Keratinocyte (primary cell): ENCODE data around the gene BCHE. TPM values are rescaled to one million over a fixed set of nuclear protein-coding genes. Genes with fewer than 3 reads are reported as not detected.

ENCODE experiments used
- DNase-seq: peaks from one replicate; pipeline ENCODE4 v3.0.0-alpha.2; 2011; ENCODE audit warnings: low read depth, missing footprints, low spot score
- FAIRE-seq: peaks from 2 replicates; lab custom pipeline; 2011; peaks lifted over from hg19 to GRCh38; lab: Jason Lieb, UNC
- H2AFZ ChIP-seq: 2 replicates; pipeline ENCODE4 v1.6.0; 2012; ENCODE audit warnings: low read length, control low read depth, inconsistent platforms; ENCODE audit not compliant: control insufficient read depth
- H3K27ac ChIP-seq: 2 replicates; pipeline ENCODE4 v1.5.1; 2011; ENCODE audit warnings: low read length; ENCODE audit not compliant: control insufficient read depth, insufficient read depth
- H3K27me3 ChIP-seq: 3 replicates; pipeline ENCODE4 v1.6.0; 2011; ENCODE audit warnings: low read length; ENCODE audit not compliant: control insufficient read depth, insufficient read depth; ENCODE audit errors: extremely low read depth
- H3K36me3 ChIP-seq, 2 experiments: 2 replicates in 1 of 2; 3 replicates in 1 of 2; pipeline ENCODE4 v1.5.1; 2011; ENCODE audit warnings: low read length in 2 of 2, mild to moderate bottlenecking in 1 of 2; ENCODE audit not compliant: control insufficient read depth in 2 of 2, insufficient read depth in 2 of 2; ENCODE audit errors: extremely low read depth in 1 of 2
- H3K4me1 ChIP-seq: 3 replicates; pipeline ENCODE4 v1.5.1; 2011; ENCODE audit warnings: low read length; ENCODE audit not compliant: control insufficient read depth, insufficient read depth; ENCODE audit errors: extremely low read depth
- H3K4me2 ChIP-seq: 3 replicates; pipeline ENCODE4 v1.6.0; 2011; ENCODE audit warnings: low read depth, low read length; ENCODE audit not compliant: control insufficient read depth, insufficient read depth; ENCODE audit errors: extremely low read depth
- H3K4me3 ChIP-seq, 3 experiments: fragments of 200-600 bp in 1 of 3; sonication (generic) in 1 of 3; 2 replicates in 2 of 3; 3 replicates in 1 of 3; pipeline ENCODE4 v1.5.1; 2011 to 2016; ENCODE audit warnings: low read length in 3 of 3, mild to moderate bottlenecking in 3 of 3, control low read depth in 2 of 3, inconsistent platforms in 1 of 3, low read depth in 1 of 3, mixed read lengths in 1 of 3, mixed run types in 1 of 3, moderate library complexity in 1 of 3; ENCODE audit not compliant: control insufficient read depth in 2 of 3, insufficient read depth in 2 of 3; ENCODE audit errors: extremely low read depth in 1 of 3
- H3K79me2 ChIP-seq: 2 replicates; pipeline ENCODE4 v1.6.0; 2012; ENCODE audit warnings: low read length; ENCODE audit not compliant: control insufficient read depth, insufficient read depth
- H3K9ac ChIP-seq: 3 replicates; pipeline ENCODE4 v1.6.0; 2011; ENCODE audit warnings: low read length; ENCODE audit not compliant: control insufficient read depth, insufficient read depth; ENCODE audit errors: extremely low read depth
- H3K9me1 ChIP-seq: 3 replicates; pipeline ENCODE4 v1.6.0; 2011; ENCODE audit warnings: low read length; ENCODE audit not compliant: control insufficient read depth, insufficient read depth; ENCODE audit errors: extremely low read depth
- H3K9me3 ChIP-seq: 2 replicates; pipeline ENCODE4 v1.5.1; 2012; ENCODE audit warnings: low read depth, low read length; ENCODE audit not compliant: control insufficient read depth
- H4K20me1 ChIP-seq: 3 replicates; pipeline ENCODE4 v1.6.0; 2011; ENCODE audit warnings: low read length; ENCODE audit not compliant: control insufficient read depth, insufficient read depth; ENCODE audit errors: extremely low read depth
- EZH2 ChIP-seq: IDR thresholded peaks from one replicate; pipeline ENCODE4 v1.6.1; 2012; ENCODE audit warnings: inconsistent platforms, mild to moderate bottlenecking, low read length, moderate library complexity
- dilution Hi-C: fragments of 300-500 bp; cut with MboI; formaldehyde crosslinking; loops from one replicate; pipeline ENCODE4 v1.7.0; 2020; ENCODE audit warnings: low sequenced_read_pairs; ENCODE audit not compliant: extremely low pct_ligation_motif_present
- polyA plus RNA-seq, 5 experiments: library from polyadenylated mRNA; depleted of rRNA in 3 of 5; stranded (reverse) in 3 of 5; stranded (forward) in 1 of 5; unstranded in 1 of 5; fragments of >200 nt; gene quantifications; 1 replicate in 1 of 5; 2 replicates in 3 of 5; 3 replicates in 1 of 5; pipeline versions ENCODE4 v1.2.1 to v1.2.3, GENCODE V29; 2011 to 2012; ENCODE audit warnings: missing spikeins in 2 of 5, low read depth in 1 of 5, low replicate concordance in 1 of 5
- TF ChIP-seq, protein P1 (sequence below), 3 experiments: IDR thresholded peaks in 1 of 3; conservative IDR thresholded peaks in 1 of 3; optimal IDR thresholded peaks in 1 of 3; 2 replicates in 2 of 3; 3 replicates in 1 of 3; pipeline versions ENCODE3 to v1.5.1; 2011; ENCODE audit warnings: low read length in 3 of 3, mild to moderate bottlenecking in 3 of 3, moderate library complexity in 2 of 3, control low read depth in 1 of 3, inconsistent platforms in 1 of 3; ENCODE audit not compliant: insufficient read depth in 2 of 3; ENCODE audit errors: extremely low read depth in 1 of 3

The BCHE gene
- polyA plus RNA-seq, 1 donor (not counting 4 experiments of a cell fraction or from before 2014, with no cell fraction given), result 2.0 TPM

DNA sequence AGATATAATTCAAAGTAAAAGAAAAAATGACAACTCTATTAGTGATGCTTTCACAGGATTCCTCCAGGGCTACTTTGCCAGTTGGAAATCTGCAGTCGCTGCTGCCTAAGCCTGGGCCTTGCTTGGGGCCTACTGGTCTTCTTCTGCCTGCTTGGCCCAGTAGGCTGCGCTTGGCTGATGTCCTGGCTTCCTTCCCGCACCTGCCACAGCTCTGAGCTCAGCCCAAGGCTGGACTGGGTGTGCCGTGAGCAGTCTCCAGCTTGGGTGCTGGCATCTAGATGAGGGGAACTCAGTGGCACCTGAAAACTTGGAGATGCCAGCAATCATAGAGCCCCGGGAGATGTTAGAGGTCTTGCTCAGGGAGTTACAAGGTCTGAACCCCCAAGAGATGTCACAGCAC is 108.3 kb downstream of the BCHE start:
- H3K79me2 ChIP-seq, result no peaks in the 10 kb centered on the region
- no peak overlapping the region for H2AFZ ChIP-seq
- H3K9me1 ChIP-seq, result no peaks in the 10 kb centered on the region
- H3K4me1 ChIP-seq, result no peaks in the 10 kb centered on the region
- no peak overlapping the region for H3K4me2 ChIP-seq
- FAIRE-seq, result no peak
- H3K27me3 ChIP-seq, result no peaks in the 10 kb centered on the region
- H3K27ac ChIP-seq, result no peak overlapping the region
- dilution Hi-C loops, result no loop called here
- no peak overlapping the region for H3K4me3 ChIP-seq
- H3K9ac ChIP-seq, result no peak overlapping the region
- TF ChIP-seq, protein P1, sequence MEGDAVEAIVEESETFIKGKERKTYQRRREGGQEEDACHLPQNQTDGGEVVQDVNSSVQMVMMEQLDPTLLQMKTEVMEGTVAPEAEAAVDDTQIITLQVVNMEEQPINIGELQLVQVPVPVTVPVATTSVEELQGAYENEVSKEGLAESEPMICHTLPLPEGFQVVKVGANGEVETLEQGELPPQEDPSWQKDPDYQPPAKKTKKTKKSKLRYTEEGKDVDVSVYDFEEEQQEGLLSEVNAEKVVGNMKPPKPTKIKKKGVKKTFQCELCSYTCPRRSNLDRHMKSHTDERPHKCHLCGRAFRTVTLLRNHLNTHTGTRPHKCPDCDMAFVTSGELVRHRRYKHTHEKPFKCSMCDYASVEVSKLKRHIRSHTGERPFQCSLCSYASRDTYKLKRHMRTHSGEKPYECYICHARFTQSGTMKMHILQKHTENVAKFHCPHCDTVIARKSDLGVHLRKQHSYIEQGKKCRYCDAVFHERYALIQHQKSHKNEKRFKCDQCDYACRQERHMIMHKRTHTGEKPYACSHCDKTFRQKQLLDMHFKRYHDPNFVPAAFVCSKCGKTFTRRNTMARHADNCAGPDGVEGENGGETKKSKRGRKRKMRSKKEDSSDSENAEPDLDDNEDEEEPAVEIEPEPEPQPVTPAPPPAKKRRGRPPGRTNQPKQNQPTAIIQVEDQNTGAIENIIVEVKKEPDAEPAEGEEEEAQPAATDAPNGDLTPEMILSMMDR (optimal IDR thresholded peaks at IDR 0.05 in 1 of 3, IDR thresholded peaks at IDR 0.05 in 1 of 3, conservative IDR thresholded peaks at IDR 0.05 in 1 of 3; ENCODE audit: extremely low read depth in 1 of 3, insufficient read depth in 2 of 3, low read length in 3 of 3), result no peak
- no peak for TF ChIP-seq EZH2
- no peaks in the 10 kb centered on the region for H3K9me3 ChIP-seq
- DNase-seq, result no peak
- H3K36me3 ChIP-seq, result no peaks in the 10 kb centered on the region
- no peaks in the 10 kb centered on the region for H4K20me1 ChIP-seq

GRCh38 chr3:165725296-165725695 is 111.9 kb downstream of the BCHE start:
- Histone ChIP-seq H3K27ac (no peak overlapping the region), H3K27me3 (no peaks in the 10 kb centered on the region), H3K4me1 (no peaks in the 10 kb centered on the region), H3K79me2 (no peaks in the 10 kb centered on the region), H3K4me3 (no peak overlapping the region), H3K9me3 (no peaks in the 10 kb centered on the region), H2AFZ (no peak overlapping the region), H3K9me1 (no peaks in the 10 kb centered on the region), H4K20me1 (no peaks in the 10 kb centered on the region), H3K9ac (no peak overlapping the region), H3K4me2 (no peak overlapping the region), H3K36me3 (no peaks in the 10 kb centered on the region)
- DNase-seq (no peak), FAIRE-seq (no peak)
- dilution Hi-C loops, result no loop called here
- TF ChIP-seq, protein P1 (optimal IDR thresholded peaks at IDR 0.05 in 1 of 3, IDR thresholded peaks at IDR 0.05 in 1 of 3, conservative IDR thresholded peaks at IDR 0.05 in 1 of 3; ENCODE audit: extremely low read depth in 1 of 3, insufficient read depth in 2 of 3, low read length in 3 of 3), result no peak
- TF ChIP-seq EZH2, result no peak
